Thyroid gland (tissue), 4 donors: Measurements from ENCODE around the gene RDH12. TPM values are rescaled to one million over a fixed set of nuclear protein-coding genes. Genes with fewer than 3 reads are reported as not detected.

Source experiments
- DNase-seq, 2 donors: peaks; one replicate each; pipeline ENCODE4 v3.0.0-alpha.2; 2019
- H3K27ac ChIP-seq, 3 donors: fragments of 200-600 bp; sonication (generic); 1 replicate in 2 of 3; 2 replicates in 1 of 3; pipeline ENCODE4 v1.5.1; 2016 to 2019; ENCODE audit warnings: mild to moderate bottlenecking in 1 of 3, moderate library complexity in 1 of 3
- H3K27me3 ChIP-seq: fragments of 200-600 bp; sonication (generic); one replicate; pipeline ENCODE4 v1.5.1; 2019
- H3K36me3 ChIP-seq, 2 donors: fragments of 200-600 bp; sonication (generic); one replicate each; pipeline ENCODE4 v1.5.1; 2016 to 2019
- H3K4me1 ChIP-seq, 2 donors: fragments of 200-600 bp; sonication (generic); one replicate each; pipeline ENCODE4 v1.5.1; 2017 to 2019
- H3K4me3 ChIP-seq, 3 donors: fragments of 200-600 bp; sonication (generic); replicated peaks in 1 of 3; 1 replicate in 2 of 3; 2 replicates in 1 of 3; pipeline ENCODE4 v1.5.1; 2016; ENCODE audit warnings: mild to moderate bottlenecking in 1 of 3
- H3K9me3 ChIP-seq: fragments of 200-600 bp; sonication (generic); one replicate; pipeline ENCODE4 v1.5.1; 2017
- POLR2A ChIP-seq, 2 donors: fragments of 450-650 bp; IDR thresholded peaks; one replicate each; pipeline ENCODE4 v1.6.1; 2017; ENCODE audit warnings: antibody characterized with exemption in 2 of 2, mild to moderate bottlenecking in 2 of 2, moderate library complexity in 1 of 2
- WGBS, 2 donors: methylation state at CpG; one replicate each; pipeline ENCODE4 v1.1.5; 2017; 5-methylcytosine and 5-hydroxymethylcytosine counted together
- intact Hi-C: fragments of 100-400 bp; cut with DNase I; formaldehyde crosslinking; loops from one replicate; pipeline ENCODE4 v1.15.1; 2023
- small RNA-seq: library from RNA; depleted of rRNA; stranded (forward); fragments of <200 nt; gene quantifications from one replicate; pipeline ENCODE3, GENCODE V24; 2016
- total RNA-seq, 4 donors: library from RNA; depleted of rRNA; stranded (reverse); fragments of >200 nt; gene quantifications; one replicate each; pipeline ENCODE4 v1.2.3, GENCODE V29; 2016
- TF ChIP-seq, protein P1 (sequence below), 6 experiments: fragments of 200-600 bp in 3 of 6; fragments of 450-650 bp in 3 of 6; sonication (generic) in 3 of 6; IDR thresholded peaks; one replicate each; pipeline ENCODE4 v1.5.1; 2016 to 2019; ENCODE audit warnings: antibody characterized with exemption in 6 of 6, mild to moderate bottlenecking in 2 of 6, inconsistent platforms in 1 of 6, moderate library complexity in 1 of 6

RDH12 gene
- total RNA-seq, 4 donors from 2014 or later, result 0.22 to 2.9 (median 0.92) TPM; not detected in 1

DNA sequence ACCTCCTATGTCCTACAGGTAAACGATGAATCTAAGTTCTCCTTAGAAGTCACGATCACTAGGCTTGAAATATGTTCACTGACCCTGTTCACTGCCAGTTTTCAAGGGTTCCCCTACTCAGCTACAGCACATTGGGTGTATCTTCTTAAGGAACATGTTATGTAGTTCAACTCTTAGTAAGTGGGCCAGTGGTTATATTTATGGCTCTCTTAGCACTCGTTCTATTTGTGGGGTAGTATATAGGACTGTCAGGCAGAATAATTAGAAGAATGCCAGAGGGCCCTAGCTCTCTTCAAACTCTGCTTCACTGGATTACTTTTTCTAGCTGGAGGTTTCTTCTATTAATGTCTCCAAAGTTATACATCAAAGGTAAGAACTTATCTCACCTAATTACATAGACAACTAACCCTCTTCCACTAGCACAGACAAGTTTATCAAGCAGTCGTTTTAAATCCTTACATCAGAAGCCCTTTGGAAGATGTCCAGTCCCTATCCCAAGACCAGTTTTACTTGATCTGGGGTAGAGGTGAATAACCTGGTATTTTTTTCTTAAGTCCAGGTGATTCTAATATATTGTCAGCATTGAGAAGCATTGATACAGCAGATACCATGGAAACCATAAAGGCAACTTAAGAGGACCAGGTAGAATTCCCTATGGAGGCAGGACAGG lies 75.1 kb downstream of the RDH12 start:
- H3K27ac ChIP-seq, result no peak overlapping the region
- H3K27me3 ChIP-seq, result no peaks in the 10 kb centered on the region
- H3K9me3 ChIP-seq, result no peaks in the 10 kb centered on the region
- peaks cover 71 to 84% of the 10 kb centered on the region in 2 donors for H3K36me3 ChIP-seq
- 71 to 88% methylated on average over 4 of the region's 4 CpGs for WGBS, 2 donors
- DNase-seq, result no peak
- H3K4me3 ChIP-seq, result no peak overlapping the region
- no peaks in the 10 kb centered on the region for H3K4me1 ChIP-seq
- intact Hi-C loops, result no loop called here
- TF ChIP-seq, protein P1, sequence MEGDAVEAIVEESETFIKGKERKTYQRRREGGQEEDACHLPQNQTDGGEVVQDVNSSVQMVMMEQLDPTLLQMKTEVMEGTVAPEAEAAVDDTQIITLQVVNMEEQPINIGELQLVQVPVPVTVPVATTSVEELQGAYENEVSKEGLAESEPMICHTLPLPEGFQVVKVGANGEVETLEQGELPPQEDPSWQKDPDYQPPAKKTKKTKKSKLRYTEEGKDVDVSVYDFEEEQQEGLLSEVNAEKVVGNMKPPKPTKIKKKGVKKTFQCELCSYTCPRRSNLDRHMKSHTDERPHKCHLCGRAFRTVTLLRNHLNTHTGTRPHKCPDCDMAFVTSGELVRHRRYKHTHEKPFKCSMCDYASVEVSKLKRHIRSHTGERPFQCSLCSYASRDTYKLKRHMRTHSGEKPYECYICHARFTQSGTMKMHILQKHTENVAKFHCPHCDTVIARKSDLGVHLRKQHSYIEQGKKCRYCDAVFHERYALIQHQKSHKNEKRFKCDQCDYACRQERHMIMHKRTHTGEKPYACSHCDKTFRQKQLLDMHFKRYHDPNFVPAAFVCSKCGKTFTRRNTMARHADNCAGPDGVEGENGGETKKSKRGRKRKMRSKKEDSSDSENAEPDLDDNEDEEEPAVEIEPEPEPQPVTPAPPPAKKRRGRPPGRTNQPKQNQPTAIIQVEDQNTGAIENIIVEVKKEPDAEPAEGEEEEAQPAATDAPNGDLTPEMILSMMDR (IDR thresholded peaks at IDR 0.05), result no peak
- no peak for TF ChIP-seq POLR2A (IDR thresholded peaks at IDR 0.05)

DNA sequence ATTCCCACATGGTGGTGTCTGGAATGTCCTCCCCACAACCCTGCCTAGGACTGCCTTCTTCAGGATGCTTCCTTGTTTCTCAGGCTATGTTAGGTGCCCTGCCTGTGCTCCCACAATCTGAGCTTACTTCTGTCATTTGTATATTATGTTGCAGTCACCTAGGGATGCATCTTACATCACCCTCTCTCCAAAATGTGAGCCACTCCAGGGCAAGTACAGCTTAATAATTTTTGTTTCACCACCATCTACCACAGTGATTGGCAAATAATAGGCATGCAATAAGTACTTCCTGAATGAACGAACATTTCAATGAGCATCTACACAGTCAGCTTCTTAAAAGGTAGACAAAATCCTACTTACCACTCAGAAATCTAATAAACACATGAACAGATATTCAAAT lies 77.1 kb downstream of the RDH12 start:
- TF ChIP-seq, protein P1 (IDR thresholded peaks at IDR 0.05), result no peak
- no peak for TF ChIP-seq POLR2A (IDR thresholded peaks at IDR 0.05)
- intact Hi-C loops, result no loop called here
- 85 to 94% methylated on average over 1 of the region's 1 CpG for WGBS, 2 donors

DNA sequence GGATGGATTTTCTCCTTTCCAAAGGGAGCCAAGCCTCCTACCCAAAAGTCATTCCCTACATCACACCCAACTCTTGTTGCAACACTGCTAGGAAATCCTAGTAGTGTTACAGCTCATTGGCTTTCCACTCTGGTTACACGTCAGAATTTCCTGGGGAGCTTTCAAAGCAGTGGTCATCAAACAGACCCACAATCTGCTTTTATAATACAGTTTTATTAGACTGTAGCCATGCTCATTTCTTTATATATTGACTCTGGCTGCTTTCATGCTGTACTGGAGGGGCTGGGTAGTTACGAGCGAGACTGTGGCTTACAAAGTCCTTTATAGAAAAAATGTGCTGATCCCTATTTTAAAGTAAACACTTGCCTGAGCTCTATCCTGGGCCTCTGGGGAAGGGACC lies 80.4 kb downstream of the RDH12 start:
- WGBS, 2 donors, result 33 to 89% methylated on average over 3 of the region's 3 CpGs
- no peak for DNase-seq

More for the DNA sequence above, 77.1 kb downstream of the RDH12 start:
- Histone ChIP-seq H3K27me3 (no peaks in the 10 kb centered on the region), H3K27ac (no peak overlapping the region), H3K4me3 (no peak overlapping the region), H3K4me1 (no peaks in the 10 kb centered on the region), H3K36me3 (peaks cover 69 to 92% of the 10 kb centered on the region in 2 donors), H3K9me3 (no peaks in the 10 kb centered on the region)
- DNase-seq, result no peak

More for the DNA sequence above, 80.4 kb downstream of the RDH12 start:
- intact Hi-C loops, result no loop called here
- H3K27me3 ChIP-seq, result no peaks in the 10 kb centered on the region
- peaks cover 62 to 95% of the 10 kb centered on the region in 2 donors for H3K36me3 ChIP-seq
- H3K9me3 ChIP-seq, result no peaks in the 10 kb centered on the region
- H3K4me1 ChIP-seq, result no peaks in the 10 kb centered on the region
- TF ChIP-seq, protein P1 (IDR thresholded peaks at IDR 0.05), result no peak
- no peak for TF ChIP-seq POLR2A (IDR thresholded peaks at IDR 0.05)
- H3K4me3 ChIP-seq, result no peak overlapping the region
- no peak overlapping the region for H3K27ac ChIP-seq

Small RNA genes within 50 kb of the gene (small RNA-seq; reads per million reads assigned to genes)
- gene AL049779.3 (not detected), gene RN7SL369P (not detected), gene RNA5SP386 (not detected)

Other genes with a start within 250 kb of the RDH12 start
- 10 to 100 TPM; 27.3 to 63.5 (median 35.0) TPM for gene TMEM229B, start 213.2 kb upstream of the RDH12 start, total RNA-seq
- 100 to 1,000 TPM; 225 to 336 (median 241) TPM for gene PLEKHH1, start 168.6 kb upstream of the RDH12 start, total RNA-seq
- 100 to 1,000 TPM in 1 of 4 donors, 10 to 100 TPM in 3; 43.0 to 103 (median 63.1) TPM for gene PIGH, start 101.6 kb upstream of the RDH12 start, total RNA-seq
- gene ARG2, start 82.0 kb upstream of the RDH12 start, total RNA-seq, result 100 to 1,000 TPM in 2 of 4 donors, 10 to 100 TPM in 2; 76.1 to 160 (median 95.0) TPM
- gene VTI1B, start 27.3 kb upstream of the RDH12 start, total RNA-seq, result 100 to 1,000 TPM in 2 of 4 donors, 10 to 100 TPM in 2; 82.0 to 178 (median 99.8) TPM
- 100 to 1,000 TPM in 3 of 4 donors, 10 to 100 TPM in 1; 72.2 to 158 (median 112) TPM for gene RDH11, start 6.1 kb upstream of the RDH12 start, total RNA-seq
- gene ZFYVE26, start 114.7 kb downstream of the RDH12 start, total RNA-seq, result 10 to 100 TPM; 21.5 to 49.7 (median 37.1) TPM
- gene RAD51B, start 117.9 kb downstream of the RDH12 start, total RNA-seq, result 10 to 100 TPM; 14.0 to 16.4 (median 14.8) TPM